Keratinocyte (primary cell): Measurements from ENCODE around the gene SNAPC1. TPM values are rescaled to one million over a fixed set of nuclear protein-coding genes. Genes with fewer than 3 reads are reported as not detected.
"Not testable (repeated sequence)": the region's sequence is repeated elsewhere in the genome, so short reads cannot be mapped to it uniquely, and the experiment has no call there.

Source experiments
- DNase-seq: peaks from one replicate; pipeline ENCODE4 v3.0.0-alpha.2; 2011; ENCODE audit warnings: low read depth, missing footprints, low spot score
- FAIRE-seq: peaks from 2 replicates; lab custom pipeline; 2011; peaks lifted over from hg19 to GRCh38; lab: Jason Lieb, UNC
- H2AFZ ChIP-seq: 2 replicates; pipeline ENCODE4 v1.6.0; 2012; ENCODE audit warnings: low read length, control low read depth, inconsistent platforms; ENCODE audit not compliant: control insufficient read depth
- H3K27ac ChIP-seq: 2 replicates; pipeline ENCODE4 v1.5.1; 2011; ENCODE audit warnings: low read length; ENCODE audit not compliant: control insufficient read depth, insufficient read depth
- H3K27me3 ChIP-seq: 3 replicates; pipeline ENCODE4 v1.6.0; 2011; ENCODE audit warnings: low read length; ENCODE audit not compliant: control insufficient read depth, insufficient read depth; ENCODE audit errors: extremely low read depth
- H3K36me3 ChIP-seq, 2 experiments: 2 replicates in 1 of 2; 3 replicates in 1 of 2; pipeline ENCODE4 v1.5.1; 2011; ENCODE audit warnings: low read length in 2 of 2, mild to moderate bottlenecking in 1 of 2; ENCODE audit not compliant: control insufficient read depth in 2 of 2, insufficient read depth in 2 of 2; ENCODE audit errors: extremely low read depth in 1 of 2
- H3K4me1 ChIP-seq: 3 replicates; pipeline ENCODE4 v1.5.1; 2011; ENCODE audit warnings: low read length; ENCODE audit not compliant: control insufficient read depth, insufficient read depth; ENCODE audit errors: extremely low read depth
- H3K4me2 ChIP-seq: 3 replicates; pipeline ENCODE4 v1.6.0; 2011; ENCODE audit warnings: low read depth, low read length; ENCODE audit not compliant: control insufficient read depth, insufficient read depth; ENCODE audit errors: extremely low read depth
- H3K4me3 ChIP-seq, 3 experiments: fragments of 200-600 bp in 1 of 3; sonication (generic) in 1 of 3; 2 replicates in 2 of 3; 3 replicates in 1 of 3; pipeline ENCODE4 v1.5.1; 2011 to 2016; ENCODE audit warnings: low read length in 3 of 3, mild to moderate bottlenecking in 3 of 3, control low read depth in 2 of 3, inconsistent platforms in 1 of 3, low read depth in 1 of 3, mixed read lengths in 1 of 3, mixed run types in 1 of 3, moderate library complexity in 1 of 3; ENCODE audit not compliant: control insufficient read depth in 2 of 3, insufficient read depth in 2 of 3; ENCODE audit errors: extremely low read depth in 1 of 3
- H3K79me2 ChIP-seq: 2 replicates; pipeline ENCODE4 v1.6.0; 2012; ENCODE audit warnings: low read length; ENCODE audit not compliant: control insufficient read depth, insufficient read depth
- H3K9ac ChIP-seq: 3 replicates; pipeline ENCODE4 v1.6.0; 2011; ENCODE audit warnings: low read length; ENCODE audit not compliant: control insufficient read depth, insufficient read depth; ENCODE audit errors: extremely low read depth
- H3K9me1 ChIP-seq: 3 replicates; pipeline ENCODE4 v1.6.0; 2011; ENCODE audit warnings: low read length; ENCODE audit not compliant: control insufficient read depth, insufficient read depth; ENCODE audit errors: extremely low read depth
- H3K9me3 ChIP-seq: 2 replicates; pipeline ENCODE4 v1.5.1; 2012; ENCODE audit warnings: low read depth, low read length; ENCODE audit not compliant: control insufficient read depth
- H4K20me1 ChIP-seq: 3 replicates; pipeline ENCODE4 v1.6.0; 2011; ENCODE audit warnings: low read length; ENCODE audit not compliant: control insufficient read depth, insufficient read depth; ENCODE audit errors: extremely low read depth
- EZH2 ChIP-seq: IDR thresholded peaks from one replicate; pipeline ENCODE4 v1.6.1; 2012; ENCODE audit warnings: inconsistent platforms, mild to moderate bottlenecking, low read length, moderate library complexity
- dilution Hi-C: fragments of 300-500 bp; cut with MboI; formaldehyde crosslinking; loops from one replicate; pipeline ENCODE4 v1.7.0; 2020; ENCODE audit warnings: low sequenced_read_pairs; ENCODE audit not compliant: extremely low pct_ligation_motif_present
- polyA plus RNA-seq, 5 experiments: library from polyadenylated mRNA; depleted of rRNA in 3 of 5; stranded (reverse) in 3 of 5; stranded (forward) in 1 of 5; unstranded in 1 of 5; fragments of >200 nt; gene quantifications; 1 replicate in 1 of 5; 2 replicates in 3 of 5; 3 replicates in 1 of 5; pipeline versions ENCODE4 v1.2.1 to v1.2.3, GENCODE V29; 2011 to 2012; ENCODE audit warnings: missing spikeins in 2 of 5, low read depth in 1 of 5, low replicate concordance in 1 of 5
- TF ChIP-seq, protein P1 (sequence below), 3 experiments: IDR thresholded peaks in 1 of 3; conservative IDR thresholded peaks in 1 of 3; optimal IDR thresholded peaks in 1 of 3; 2 replicates in 2 of 3; 3 replicates in 1 of 3; pipeline versions ENCODE3 to v1.5.1; 2011; ENCODE audit warnings: low read length in 3 of 3, mild to moderate bottlenecking in 3 of 3, moderate library complexity in 2 of 3, control low read depth in 1 of 3, inconsistent platforms in 1 of 3; ENCODE audit not compliant: insufficient read depth in 2 of 3; ENCODE audit errors: extremely low read depth in 1 of 3

SNAPC1 gene
- polyA plus RNA-seq, 1 donor (not counting 4 experiments of a cell fraction or from before 2014, with no cell fraction given) = 17.7 TPM

DNA sequence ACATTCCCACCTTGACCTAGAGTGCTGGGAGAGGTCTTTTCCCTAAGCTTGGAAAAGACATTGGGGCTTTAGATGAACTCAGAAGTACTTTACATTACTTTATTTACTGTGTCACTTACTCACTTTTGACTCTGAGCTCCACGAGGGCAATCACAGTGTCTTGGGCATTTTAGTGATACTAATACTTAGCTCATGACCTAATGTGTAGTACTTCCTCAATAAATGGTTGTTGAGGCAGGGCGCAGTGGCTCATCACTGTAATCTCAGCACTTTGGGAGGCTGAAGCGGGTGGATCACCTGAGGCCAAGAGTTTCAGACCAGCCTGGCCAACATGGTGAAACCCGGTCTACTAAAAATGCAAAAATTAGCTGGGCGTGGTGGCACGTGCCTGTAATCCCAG, 19.8 kb upstream of the SNAPC1 start:
- peaks cover 25% of the 10 kb centered on the region in 2 experiments for H3K36me3 ChIP-seq
- dilution Hi-C loops = loop anchor here (10.0 kb wide), 1 partner anchor 278 kb away; no protein-coding TSS in a partner anchor
- no peak for FAIRE-seq

DNA sequence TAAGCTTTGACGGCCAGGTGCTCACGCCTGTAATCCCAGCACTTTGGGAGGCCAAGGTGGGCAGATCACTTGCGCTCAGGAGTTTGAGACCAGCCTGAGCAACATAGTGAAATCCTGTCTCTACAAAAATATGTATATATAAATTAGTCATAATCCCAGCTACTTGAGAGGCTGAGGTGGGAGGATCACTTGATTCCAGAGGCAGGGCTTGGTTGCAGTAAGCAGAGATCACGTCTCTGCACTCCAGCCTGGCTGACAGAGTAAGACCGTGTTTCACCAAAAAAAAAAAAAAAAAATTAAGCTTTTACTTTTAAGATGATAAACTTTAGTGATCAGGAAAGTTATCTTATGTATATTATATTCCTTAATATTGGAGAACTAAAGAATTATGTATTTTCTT, 18.0 kb upstream of the SNAPC1 start:
- H3K4me1 ChIP-seq = no peaks in the 10 kb centered on the region
- H2AFZ ChIP-seq = no peak overlapping the region
- H3K4me2 ChIP-seq = no peak overlapping the region
- no peaks in the 10 kb centered on the region for H3K9me1 ChIP-seq
- dilution Hi-C loops = loop anchor here (10.0 kb wide), 1 partner anchor 279 kb away; no protein-coding TSS in a partner anchor
- DNase-seq (no peak), FAIRE-seq (no peak)
- H3K27me3 ChIP-seq = no peaks in the 10 kb centered on the region
- no peaks in the 10 kb centered on the region for H3K9me3 ChIP-seq
- H3K36me3 ChIP-seq = peaks cover 19 to 25% of the 10 kb centered on the region in 2 experiments
- TF ChIP-seq EZH2 = no peak
- TF ChIP-seq, protein P1, sequence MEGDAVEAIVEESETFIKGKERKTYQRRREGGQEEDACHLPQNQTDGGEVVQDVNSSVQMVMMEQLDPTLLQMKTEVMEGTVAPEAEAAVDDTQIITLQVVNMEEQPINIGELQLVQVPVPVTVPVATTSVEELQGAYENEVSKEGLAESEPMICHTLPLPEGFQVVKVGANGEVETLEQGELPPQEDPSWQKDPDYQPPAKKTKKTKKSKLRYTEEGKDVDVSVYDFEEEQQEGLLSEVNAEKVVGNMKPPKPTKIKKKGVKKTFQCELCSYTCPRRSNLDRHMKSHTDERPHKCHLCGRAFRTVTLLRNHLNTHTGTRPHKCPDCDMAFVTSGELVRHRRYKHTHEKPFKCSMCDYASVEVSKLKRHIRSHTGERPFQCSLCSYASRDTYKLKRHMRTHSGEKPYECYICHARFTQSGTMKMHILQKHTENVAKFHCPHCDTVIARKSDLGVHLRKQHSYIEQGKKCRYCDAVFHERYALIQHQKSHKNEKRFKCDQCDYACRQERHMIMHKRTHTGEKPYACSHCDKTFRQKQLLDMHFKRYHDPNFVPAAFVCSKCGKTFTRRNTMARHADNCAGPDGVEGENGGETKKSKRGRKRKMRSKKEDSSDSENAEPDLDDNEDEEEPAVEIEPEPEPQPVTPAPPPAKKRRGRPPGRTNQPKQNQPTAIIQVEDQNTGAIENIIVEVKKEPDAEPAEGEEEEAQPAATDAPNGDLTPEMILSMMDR (optimal IDR thresholded peaks at IDR 0.05 in 1 of 3, IDR thresholded peaks at IDR 0.05 in 1 of 3, conservative IDR thresholded peaks at IDR 0.05 in 1 of 3; ENCODE audit: extremely low read depth in 1 of 3, insufficient read depth in 2 of 3, low read length in 3 of 3) = no peak
- no peak overlapping the region for H3K4me3 ChIP-seq
- no peak overlapping the region for H3K9ac ChIP-seq
- no peaks in the 10 kb centered on the region for H4K20me1 ChIP-seq
- H3K27ac ChIP-seq = no peak overlapping the region
- peaks cover 6% of the 10 kb centered on the region for H3K79me2 ChIP-seq

More for the DNA sequence above, 19.8 kb upstream of the SNAPC1 start:
- no peak overlapping the region for H3K9ac ChIP-seq
- H3K27me3 ChIP-seq = no peaks in the 10 kb centered on the region
- H4K20me1 ChIP-seq = no peaks in the 10 kb centered on the region
- H3K4me1 ChIP-seq = no peaks in the 10 kb centered on the region
- no peak overlapping the region for H2AFZ ChIP-seq
- H3K27ac ChIP-seq = no peak overlapping the region
- peaks cover 6% of the 10 kb centered on the region for H3K79me2 ChIP-seq
- no peak for TF ChIP-seq EZH2
- TF ChIP-seq, protein P1 (optimal IDR thresholded peaks at IDR 0.05 in 1 of 3, IDR thresholded peaks at IDR 0.05 in 1 of 3, conservative IDR thresholded peaks at IDR 0.05 in 1 of 3; ENCODE audit: extremely low read depth in 1 of 3, insufficient read depth in 2 of 3, low read length in 3 of 3) = no peak
- H3K9me3 ChIP-seq = no peaks in the 10 kb centered on the region
- no peaks in the 10 kb centered on the region for H3K9me1 ChIP-seq
- no peak overlapping the region for H3K4me2 ChIP-seq
- DNase-seq = no peak
- H3K4me3 ChIP-seq = no peak overlapping the region

DNA sequence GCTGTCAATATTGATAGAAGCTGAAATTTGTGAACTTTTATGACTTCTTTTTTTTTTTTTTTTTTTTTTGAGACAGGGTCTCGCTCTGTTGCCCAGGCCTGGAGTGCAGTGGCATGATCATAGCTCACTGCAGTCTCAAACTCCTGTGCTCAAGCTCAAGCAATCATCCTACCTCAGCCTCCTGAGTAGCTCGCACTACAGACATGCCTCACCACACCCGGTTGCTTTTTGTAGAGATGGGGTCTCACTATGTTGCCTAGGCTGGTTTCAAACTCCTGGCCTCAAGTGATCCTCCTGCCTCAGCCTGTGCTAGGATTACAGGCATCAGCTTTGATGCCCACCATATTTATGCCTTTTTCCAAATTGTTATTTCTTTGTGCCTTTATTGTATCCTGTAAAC, 15.9 kb upstream of the SNAPC1 start:
- H3K36me3 ChIP-seq = peaks cover 13 to 15% of the 10 kb centered on the region in 2 experiments
- H4K20me1 ChIP-seq, H3K4me2 ChIP-seq, H3K4me1 ChIP-seq, H3K79me2 ChIP-seq, H3K9me3 ChIP-seq, DNase-seq, H2AFZ ChIP-seq, H3K27me3 ChIP-seq, H3K27ac ChIP-seq, FAIRE-seq, H3K9ac ChIP-seq, H3K4me3 ChIP-seq, H3K9me1 ChIP-seq: not testable (repeated sequence)
- dilution Hi-C loops = loop anchor here (10.0 kb wide), 1 partner anchor 282 kb away; no protein-coding TSS in a partner anchor
